ENCODE data around the gene RET. TPM values are rescaled to one million over a fixed set of nuclear protein-coding genes. Genes with fewer than 3 reads are reported as not detected.
A peak's percentile ranks its signal among the peaks of the same experiment; 100 is the strongest.

Gene RET
- total and polyA plus RNA-seq, 2 of the 8 experiments (the other 6 are each of a cell fraction or from before 2014, with no cell fraction given): 6.7 to 8.4 TPM

- Histone ChIP-seq H3K56ac (replicated peaks; ENCODE audit: insufficient read length, low read depth, low read length) (no peak overlapping the region), H3K18ac (ENCODE audit: extremely low read depth, low read length) (no peak overlapping the region), H3K14ac (ENCODE audit: insufficient read length) (no peak overlapping the region), H2BK120ac (replicated peaks; ENCODE audit: low read depth, low read length) (no peak overlapping the region), H3K79me1 (ENCODE audit: low read depth, low read length) (no peaks in the 10 kb centered on the region), H2BK5ac (ENCODE audit: low read depth, low read length) (no peak overlapping the region), H2BK12ac (ENCODE audit: low read depth, low read length) (no peak overlapping the region), H4K8ac (ENCODE audit: extremely low read depth, insufficient read depth, low read length) (no peak overlapping the region), H4K91ac (replicated peaks; ENCODE audit: insufficient read length, low read length) (no peak overlapping the region), H3K4me2 (ENCODE audit: insufficient read depth in 1 of 2, low read depth in 2 of 2, low read length in 2 of 2) (no peak overlapping the region), H3K27me3 (replicated peaks in 1 of 4; ENCODE audit: control insufficient read depth in 3 of 4, extremely low read depth in 1 of 4, insufficient read depth in 3 of 4, low read length in 3 of 4) (no peaks in the 10 kb centered on the region), H4K5ac (ENCODE audit: insufficient read length, low read depth, low read length) (no peak overlapping the region), H4K20me1 (replicated peaks in 1 of 2; ENCODE audit: control insufficient read depth in 1 of 2, insufficient read depth in 2 of 2, low read length in 2 of 2) (no peaks in the 10 kb centered on the region), H3K4ac (replicated peaks; ENCODE audit: insufficient read length, low read depth, low read length) (no peak overlapping the region), H2BK20ac (ENCODE audit: low read length) (no peak overlapping the region), H3K4me1 (replicated peaks in 1 of 4; ENCODE audit: control insufficient read depth in 3 of 4, insufficient read depth in 4 of 4, low read length in 3 of 4) (no peaks in the 10 kb centered on the region), H3K79me2 (ENCODE audit: control insufficient read depth in 1 of 2, insufficient read depth in 2 of 2, low read length in 2 of 2) (no peaks in the 10 kb centered on the region), H3K36me3 (ENCODE audit: control insufficient read depth in 2 of 4, insufficient read depth in 4 of 4, low read length in 3 of 4) (no peaks in the 10 kb centered on the region; a peak in 2 of 8 replicates), H2BK15ac (ENCODE audit: low read length) (no peak overlapping the region), H3K23me2 (ENCODE audit: low read depth, low read length) (no peaks in the 10 kb centered on the region), H3K4me3 (ENCODE audit: extremely low read depth in 1 of 4, insufficient read depth in 2 of 4, low read depth in 3 of 4, low read length in 4 of 4) (no peak overlapping the region), H3K23ac (ENCODE audit: insufficient read length) (no peak overlapping the region), H3K27ac (ENCODE audit: low read depth, low read length) (no peak overlapping the region), H2AK5ac (ENCODE audit: low read depth, low read length) (no peak overlapping the region), H3K9ac (replicated peaks in 1 of 4; ENCODE audit: extremely low read depth in 1 of 4, low read depth in 3 of 4, low read length in 3 of 4) (no peak overlapping the region), H3K9me3 (ENCODE audit: insufficient read depth in 2 of 2, low read depth in 1 of 2, low read length in 1 of 2) (no peaks in the 10 kb centered on the region; a peak in 1 of 4 replicates), H2AFZ (ENCODE audit: low read length) (no peak overlapping the region)
- no peak for FAIRE-seq
- 95% methylated on average over 8 of the region's 8 CpGs; no CpG with 5 or more reads in 1 of the 2 experiments for WGBS, 2 experiments (ENCODE audit: extremely low coverage in 1 of 2, insufficient coverage in 1 of 2, insufficient read length in 1 of 2, insufficient replicate concordance in 2 of 2, low coverage in 1 of 2, low lambda C conversion rate in 2 of 2, missing lambda C conversion rate in 1 of 2)
- CTCF ChIA-PET (ENCODE audit: partially characterized antibody): no interaction called here
- POLR2A ChIA-PET (ENCODE audit: partially characterized antibody): interaction anchor here (1.1 to 1.2 kb wide), 2 partner anchors 20 to 77 kb away, joined by 3 read pairs; no protein-coding TSS in a partner anchor
- DNase-seq (ENCODE audit: low read depth in 1 of 2, low spot score in 2 of 2): peak in 1 of 2 experiments; percentile 30
- TF ChIP-seq SP2 (IDR thresholded peaks at IDR 0.05; ENCODE audit: low read length) (no peak), ZNF274 (IDR thresholded peaks at IDR 0.05; ENCODE audit: borderline replicate concordance, extremely low read depth, low read length) (no peak), KDM5A (IDR thresholded peaks at IDR 0.05; ENCODE audit: low read length) (no peak), RNF2 (IDR thresholded peaks at IDR 0.05; ENCODE audit: borderline replicate concordance, low read depth, low read length, missing control alignments, poor library complexity, severe bottlenecking) (no peak), CBX5 (IDR thresholded peaks at IDR 0.05; ENCODE audit: low read depth, low read length) (no peak), JUN (IDR thresholded peaks at IDR 0.05; ENCODE audit: low read depth, low read length) (no peak), JUND (IDR thresholded peaks at IDR 0.05; ENCODE audit: low read length) (no peak), SIX5 (IDR thresholded peaks at IDR 0.05; ENCODE audit: low read depth, low read length) (no peak), SRF (IDR thresholded peaks at IDR 0.05; ENCODE audit: low read depth, low read length) (no peak), EP300 (IDR thresholded peaks at IDR 0.05; ENCODE audit: borderline replicate concordance in 1 of 2, low read depth in 2 of 2, low read length in 2 of 2) (no peak), NANOG (IDR thresholded peaks at IDR 0.05; ENCODE audit: insufficient read depth, low read depth, low read length, poor library complexity, severe bottlenecking) (no peak), TAF7 (optimal IDR thresholded peaks at IDR 0.05; ENCODE audit: borderline replicate concordance, low read depth, low read length) (no peak), HDAC6 (IDR thresholded peaks at IDR 0.05; ENCODE audit: low read depth, low read length) (no peak)
These were observed 48.5 kb downstream of the RET start for GRCh38 chr10:43125274-43125845.

All from H1 (cell line).